GM19455 (cell line): ENCODE measurements around the gene CCR5.

ENCODE experiments used
- ATAC-seq: cut with Tn5 transposase; IDR thresholded peaks from one replicate; pipeline ENCODE4 v1.9.1; 2021; ENCODE audit not compliant: unreplicated experiment

The CCR5 gene

GRCh38 chr3:46358466-46358865 is 12.3 kb upstream of the CCR5 start:
- ATAC-seq, result no peak

GRCh38 chr3:46359733-46360493 is 10.8 kb upstream of the CCR5 start:
- no peak for ATAC-seq

GRCh38 chr3:46360907-46361306 is 9.8 kb upstream of the CCR5 start:
- no peak for ATAC-seq

GRCh38 chr3:46361408-46362283 is 9.1 kb upstream of the CCR5 start:
- no peak for ATAC-seq

GRCh38 chr3:46365041-46365440 is 5.7 kb upstream of the CCR5 start:
- ATAC-seq, result no peak

- ATAC-seq, result no peak
These were observed 4.8 kb upstream of the CCR5 start for GRCh38 chr3:46365737-46366524.

- ATAC-seq, result no peak
These were observed 2.9 kb upstream of the CCR5 start for GRCh38 chr3:46367811-46368210.

- ATAC-seq, result peak; percentile 52
These were observed 2.2 kb upstream of the CCR5 start for GRCh38 chr3:46368569-46368968.

GRCh38 chr3:46369151-46369550 is 1.6 kb upstream of the CCR5 start:
- ATAC-seq, result no peak

GRCh38 chr3:46369675-46370132 is 1.0 kb upstream of the CCR5 start:
- ATAC-seq, result peak; percentile 60

GRCh38 chr3:46371519-46372340 is 984 bp downstream of the CCR5 start:
- no peak for ATAC-seq

- ATAC-seq, result no peak
These were observed 2.0 kb downstream of the CCR5 start for GRCh38 chr3:46372492-46373359.

GRCh38 chr3:46374755-46375154 is 4.0 kb downstream of the CCR5 start:
- no peak for ATAC-seq

- no peak for ATAC-seq
These were observed 4.5 kb downstream of the CCR5 start for GRCh38 chr3:46375218-46375617.

- no peak for ATAC-seq
These were observed 5.1 kb downstream of the CCR5 start for GRCh38 chr3:46375814-46376213.

GRCh38 chr3:46378426-46378942 is 7.7 kb downstream of the CCR5 start:
- no peak for ATAC-seq

- no peak for ATAC-seq
These were observed 9.9 kb downstream of the CCR5 start for GRCh38 chr3:46380471-46381221.

GRCh38 chr3:46381625-46382024 is 10.9 kb downstream of the CCR5 start:
- ATAC-seq, result no peak
